RWPE2 (cell line): Measurements from ENCODE around the gene POFUT1.

Source experiments
- ATAC-seq: fragments of 200-7000 bp; cut with Tn5 transposase; 3 replicates; pipeline ENCODE4 v1.9.1; 2021; ENCODE audit warnings: low read depth
- DNase-seq: peaks from one replicate; pipeline ENCODE4 v3.0.0-alpha.2; 2020; ENCODE audit warnings: low spot score
- H3K27ac ChIP-seq: fragments of 450-650 bp; 2 replicates; pipeline ENCODE4 v1.5.1; 2017; ENCODE audit warnings: mild to moderate bottlenecking; ENCODE audit not compliant: poor library complexity, severe bottlenecking
- H3K27me3 ChIP-seq: fragments of 250-450 bp; sonication (Bioruptor Pico); 2 replicates; pipeline ENCODE4 v1.5.1; 2021; ENCODE audit warnings: mild to moderate bottlenecking, moderate library complexity; ENCODE audit not compliant: insufficient read depth, poor library complexity, severe bottlenecking
- H3K36me3 ChIP-seq: fragments of 250-450 bp; sonication (Bioruptor Pico); 2 replicates; pipeline ENCODE4 v1.5.1; 2020; ENCODE audit warnings: low read depth, mild to moderate bottlenecking, moderate library complexity
- H3K4me1 ChIP-seq: fragments of 250-450 bp; sonication (Bioruptor Pico); 2 replicates; pipeline ENCODE4 v1.5.1; 2021; ENCODE audit warnings: mild to moderate bottlenecking, moderate library complexity; ENCODE audit not compliant: insufficient read depth, poor library complexity, severe bottlenecking
- H3K4me3 ChIP-seq: fragments of 250-450 bp; sonication (Bioruptor Pico); 2 replicates; pipeline ENCODE4 v1.5.1; 2021; ENCODE audit warnings: mild to moderate bottlenecking, moderate library complexity; ENCODE audit not compliant: severe bottlenecking
- H3K9me3 ChIP-seq: fragments of 250-450 bp; sonication (Bioruptor Pico); 2 replicates; pipeline ENCODE4 v1.5.1; 2021; ENCODE audit warnings: mild to moderate bottlenecking, moderate library complexity; ENCODE audit not compliant: severe bottlenecking
- CTCF ChIP-seq: fragments of 450-650 bp; IDR thresholded peaks from one replicate; pipeline ENCODE4 v1.5.1; 2017; ENCODE audit warnings: mild to moderate bottlenecking, moderate library complexity; ENCODE audit not compliant: poor library complexity, severe bottlenecking

Gene POFUT1

GRCh38 chr20:32236048-32236533 lies 28.4 kb downstream of the POFUT1 start:
- no peak overlapping the region for H3K27ac ChIP-seq
- DNase-seq (no peak), ATAC-seq (peak; percentile 69)
- H3K4me3 ChIP-seq = no peak overlapping the region
- H3K9me3 ChIP-seq = no peaks in the 10 kb centered on the region
- H3K4me1 ChIP-seq = peaks cover 7% of the 10 kb centered on the region
- peaks cover 47% of the 10 kb centered on the region for H3K36me3 ChIP-seq
- H3K27me3 ChIP-seq = no peaks in the 10 kb centered on the region
- no peak for TF ChIP-seq CTCF

- DNase-seq = no peak
- no peak for TF ChIP-seq CTCF
- H3K27me3 ChIP-seq = no peaks in the 10 kb centered on the region
- peaks cover 39% of the 10 kb centered on the region for H3K36me3 ChIP-seq
- peaks cover 7% of the 10 kb centered on the region for H3K4me1 ChIP-seq
- H3K4me3 ChIP-seq = no peak overlapping the region
- no peak for ATAC-seq
- no peaks in the 10 kb centered on the region for H3K9me3 ChIP-seq
- no peak overlapping the region for H3K27ac ChIP-seq
These were observed 29.1 kb downstream of the POFUT1 start for GRCh38 chr20:32236819-32237218.

- TF ChIP-seq CTCF = no peak
- Histone ChIP-seq H3K4me3 (no peak overlapping the region), H3K4me1 (peaks cover 7% of the 10 kb centered on the region), H3K36me3 (peaks cover 33% of the 10 kb centered on the region), H3K27ac (no peak overlapping the region), H3K27me3 (no peaks in the 10 kb centered on the region), H3K9me3 (no peaks in the 10 kb centered on the region)
- DNase-seq (no peak), ATAC-seq (peak; percentile 4; the same call in 1 of the 3 replicates)
These were observed 29.7 kb downstream of the POFUT1 start for GRCh38 chr20:32237419-32237818.

- Histone ChIP-seq H3K4me3 (no peak overlapping the region), H3K4me1 (peaks cover 7% of the 10 kb centered on the region), H3K36me3 (peaks cover 20% of the 10 kb centered on the region), H3K9me3 (no peaks in the 10 kb centered on the region), H3K27ac (no peak overlapping the region), H3K27me3 (no peaks in the 10 kb centered on the region)
- DNase-seq (no peak), ATAC-seq (no peak)
- no peak for TF ChIP-seq CTCF
These were observed 31.1 kb downstream of the POFUT1 start for GRCh38 chr20:32238483-32239425.

- peaks cover 6% of the 10 kb centered on the region for H3K36me3 ChIP-seq
- peak; percentile 35 for TF ChIP-seq CTCF
These were observed 32.5 kb downstream of the POFUT1 start for GRCh38 chr20:32240205-32240604.

More at GRCh38 chr20:32240205-32240604, 32.5 kb downstream of the POFUT1 start:
- no peak for ATAC-seq
- Histone ChIP-seq H3K9me3 (no peaks in the 10 kb centered on the region), H3K4me3 (no peak overlapping the region), H3K27ac (no peak overlapping the region), H3K27me3 (no peaks in the 10 kb centered on the region), H3K4me1 (peaks cover 7% of the 10 kb centered on the region)
- DNase-seq = no peak
